Putamen (tissue), 1 donor: Measurements from ENCODE around the gene MAML3.

Experiments used
- DNase-seq: peaks from one replicate; pipeline ENCODE4 v3.0.0-alpha.2; 2016; ENCODE audit warnings: low spot score

Gene MAML3

DNA sequence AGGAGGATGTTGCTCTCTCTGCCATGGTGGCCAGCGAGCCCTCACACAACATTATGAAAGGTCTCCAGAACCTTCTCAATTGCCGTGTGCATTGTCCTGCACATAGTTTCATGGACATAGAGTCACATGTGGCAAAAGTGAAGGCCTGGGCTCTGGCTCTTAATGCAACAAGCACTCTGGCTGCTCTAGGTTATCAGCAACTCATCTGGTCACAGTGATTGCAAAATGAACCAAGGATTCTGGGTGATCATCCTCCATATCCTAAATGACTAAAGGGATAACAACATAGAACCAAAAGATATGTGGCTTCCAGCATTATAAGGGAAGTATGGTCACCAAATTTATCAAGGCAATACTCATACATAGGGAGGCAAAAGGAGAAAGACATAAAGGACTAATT lies 313.2 kb downstream of the MAML3 start:
- DNase-seq = no peak

- no peak for DNase-seq
Observed at GRCh38 chr4:139839403-139840031, 314.5 kb downstream of the MAML3 start.

DNA sequence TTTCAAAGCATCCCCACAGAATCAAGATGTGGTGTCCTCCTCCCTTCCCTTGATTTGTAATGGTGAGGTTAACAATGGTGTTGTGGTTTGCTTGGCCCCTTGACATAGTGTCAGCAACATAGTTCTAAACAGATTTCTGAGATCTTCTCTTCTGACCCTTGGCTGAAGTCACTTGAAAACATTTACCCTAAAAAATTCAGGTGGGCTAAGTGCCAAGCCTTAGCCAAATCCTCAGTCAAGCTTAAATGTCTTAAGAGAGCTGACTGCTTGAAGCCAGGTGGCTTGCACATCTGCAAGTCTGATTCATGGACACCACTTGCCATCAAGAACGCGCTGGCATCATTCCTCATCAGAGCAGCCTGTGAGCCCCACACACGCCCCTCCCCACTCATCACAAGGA lies 315.2 kb downstream of the MAML3 start:
- DNase-seq = no peak

DNA sequence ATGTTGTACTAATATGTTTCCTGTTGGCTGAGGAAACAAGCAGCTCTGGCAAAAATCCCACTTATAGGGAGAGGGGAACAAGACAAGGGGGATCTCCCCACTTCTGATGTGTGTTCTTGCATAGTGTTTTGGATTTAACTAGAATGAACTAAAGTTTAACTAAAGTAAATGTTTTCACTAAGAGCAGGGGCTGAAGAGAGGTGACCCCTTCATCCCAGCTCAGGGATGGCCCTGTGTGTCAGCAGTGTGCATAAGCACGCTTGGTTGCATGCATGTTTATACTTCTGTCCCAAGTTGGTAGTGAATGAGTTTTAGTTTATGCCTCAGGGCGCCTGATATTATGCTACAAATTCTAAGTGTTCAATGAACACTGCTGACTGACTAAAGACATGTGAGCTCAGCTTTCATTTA lies 319.0 kb downstream of the MAML3 start:
- DNase-seq = no peak

DNA sequence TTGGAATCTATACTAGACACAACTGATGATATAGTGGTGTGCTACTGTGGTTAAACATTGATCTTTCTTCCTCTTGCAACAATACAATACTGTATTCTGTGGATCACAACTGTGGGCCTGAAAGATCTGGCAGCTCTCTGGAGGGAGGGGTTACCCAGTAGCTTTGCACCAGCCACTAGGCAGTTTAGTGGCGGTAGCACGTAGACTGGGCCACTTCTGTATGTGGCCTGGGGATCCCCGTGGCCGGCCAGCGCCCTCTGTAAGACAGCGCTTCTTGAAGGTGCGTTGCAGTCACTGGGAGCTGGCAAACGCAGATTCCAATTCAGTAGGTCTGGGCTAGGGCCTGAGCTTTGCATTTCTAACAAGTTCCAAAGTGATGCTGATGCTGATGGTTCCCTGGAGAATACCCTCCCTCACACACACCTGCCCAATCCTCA lies 319.7 kb downstream of the MAML3 start:
- DNase-seq = no peak

- DNase-seq = no peak
Observed at GRCh38 chr4:139833151-139833910, 320.7 kb downstream of the MAML3 start.

- DNase-seq = no peak
Observed at GRCh38 chr4:139828966-139829664, 324.9 kb downstream of the MAML3 start.

GRCh38 chr4:139826426-139826825 lies 327.6 kb downstream of the MAML3 start:
- no peak for DNase-seq

DNA sequence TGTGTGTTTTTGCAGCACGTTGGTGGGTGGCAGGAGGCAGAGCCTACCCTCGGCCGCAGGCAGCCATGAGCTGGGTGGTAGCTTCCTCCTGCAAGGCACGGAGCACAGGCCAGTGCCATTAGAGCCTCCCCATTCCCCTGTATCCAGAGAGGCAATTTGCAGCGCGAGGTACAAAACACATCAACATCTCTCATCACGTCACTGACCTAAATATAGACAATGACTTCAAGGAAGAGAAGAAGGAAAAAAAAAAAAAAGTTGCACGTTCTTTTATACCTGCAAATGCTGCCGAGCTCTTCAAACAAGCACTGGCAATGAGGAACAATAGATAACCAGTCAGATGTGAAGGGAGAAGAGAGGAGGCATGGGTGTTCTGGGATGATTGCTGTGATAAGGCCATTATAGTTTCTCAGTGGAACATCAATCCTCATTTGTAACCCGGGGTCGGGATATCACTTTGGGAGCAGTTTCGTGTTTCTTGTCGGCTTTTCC lies 328.4 kb downstream of the MAML3 start:
- DNase-seq = no peak

DNA sequence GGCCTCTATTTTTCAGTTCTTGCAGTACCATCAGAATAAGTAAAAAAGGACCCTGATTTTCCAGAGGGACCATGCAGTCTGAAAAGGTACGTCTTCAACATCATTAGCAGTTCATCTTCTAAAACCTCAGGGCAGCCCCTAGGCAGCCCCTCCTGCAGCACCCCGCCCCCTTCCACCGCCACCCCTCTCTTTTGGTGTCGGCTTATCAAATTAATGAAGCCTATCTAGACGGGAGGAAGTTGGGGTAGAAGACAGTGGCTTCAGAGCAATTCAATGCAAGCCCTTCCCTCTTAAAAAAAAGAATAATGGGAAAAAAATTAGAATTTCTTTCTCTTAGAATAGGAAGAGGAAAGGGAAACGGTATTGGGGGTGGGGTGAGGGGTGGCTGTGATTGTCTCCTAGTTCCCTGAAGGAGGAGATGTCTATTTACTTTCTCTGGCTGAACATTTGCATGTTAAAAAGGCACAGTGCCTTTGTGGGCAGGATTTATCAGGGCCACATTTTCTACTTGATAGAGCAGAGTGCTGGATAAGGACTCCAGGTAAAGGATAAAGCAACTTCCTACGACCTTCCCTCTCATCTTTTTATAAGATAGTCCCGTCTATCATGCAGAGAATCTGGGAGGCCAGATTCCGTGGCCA lies 329.0 kb downstream of the MAML3 start:
- DNase-seq = no peak

- DNase-seq = no peak
Observed at GRCh38 chr4:139823746-139824145, 330.2 kb downstream of the MAML3 start.

DNA sequence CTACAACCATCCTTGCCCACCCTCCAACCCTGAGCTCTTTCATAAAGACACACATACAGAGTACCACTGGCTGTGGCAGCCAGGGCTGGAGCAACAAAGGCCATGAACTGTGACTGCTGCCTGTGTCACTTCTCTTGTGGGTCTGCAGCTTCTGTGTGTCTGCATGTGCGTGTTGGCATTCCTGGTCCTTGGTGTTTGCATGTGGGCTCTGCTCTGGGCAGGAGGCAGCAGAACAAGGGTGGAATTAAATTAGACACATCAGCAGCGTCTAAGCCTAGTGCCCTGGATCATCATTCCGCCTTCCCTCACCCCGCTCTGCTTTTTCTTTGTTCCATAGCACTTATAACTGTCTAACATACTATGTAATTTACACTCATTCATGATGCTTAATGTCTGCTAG lies 330.6 kb downstream of the MAML3 start:
- no peak for DNase-seq

GRCh38 chr4:139822391-139822790 lies 331.6 kb downstream of the MAML3 start:
- DNase-seq = no peak

DNA sequence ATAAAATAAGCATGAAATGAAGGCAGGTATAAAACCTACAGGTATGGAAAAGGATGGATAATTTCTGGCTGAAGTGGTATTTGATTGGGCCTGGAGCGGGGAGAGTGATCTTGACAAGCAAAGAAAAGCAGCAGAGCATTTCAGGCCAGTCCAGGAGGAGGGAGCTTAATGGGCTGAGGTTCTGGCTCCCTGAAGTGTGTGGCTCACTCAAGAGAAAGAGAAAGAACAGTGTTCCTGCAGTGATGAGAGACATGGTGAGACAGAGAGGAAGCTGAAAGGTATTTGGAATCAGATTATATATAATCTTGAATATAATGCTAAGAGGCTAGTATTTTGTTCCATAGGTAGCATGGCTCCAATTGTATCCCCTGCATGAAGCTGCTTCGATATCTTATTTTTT lies 334.9 kb downstream of the MAML3 start:
- no peak for DNase-seq

DNA sequence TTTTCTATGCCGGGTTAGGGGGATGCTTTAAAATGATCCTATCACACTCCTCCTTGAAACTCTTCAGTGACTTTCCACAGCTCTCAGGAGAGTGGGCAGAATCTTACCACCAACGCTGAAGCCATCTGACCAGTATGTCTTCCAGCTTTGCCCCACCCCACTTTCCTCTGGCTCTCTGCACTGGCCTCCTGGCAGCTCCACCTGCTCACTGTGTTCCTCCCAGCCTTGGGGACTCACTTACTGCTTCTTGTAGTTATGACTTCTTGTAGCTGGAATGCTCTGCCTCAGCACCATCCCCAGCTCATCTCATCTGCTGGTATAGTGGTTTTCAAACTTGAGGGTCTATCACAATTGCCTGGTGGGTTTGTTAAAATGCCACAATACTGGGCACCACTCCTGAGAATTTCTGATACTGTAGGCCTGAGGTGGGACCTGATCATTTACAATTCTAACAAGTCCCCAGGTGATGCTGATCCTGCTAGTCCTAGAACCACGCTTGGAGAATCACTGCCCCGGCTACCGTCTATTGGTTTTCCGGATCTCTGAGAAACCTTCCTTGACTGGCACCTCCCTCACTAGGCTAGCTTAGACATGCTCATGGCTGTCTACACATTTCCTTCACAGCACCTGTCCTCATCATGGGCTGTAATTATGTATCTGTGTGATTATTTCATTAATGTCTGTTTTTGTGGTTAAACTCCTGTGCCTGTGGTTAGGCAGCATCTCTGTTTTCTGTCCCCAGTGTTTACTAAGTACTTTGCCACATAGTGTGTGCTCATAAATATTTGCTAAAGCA lies 336.1 kb downstream of the MAML3 start:
- DNase-seq = no peak

GRCh38 chr4:139816856-139817255 lies 337.1 kb downstream of the MAML3 start:
- DNase-seq = no peak

DNA sequence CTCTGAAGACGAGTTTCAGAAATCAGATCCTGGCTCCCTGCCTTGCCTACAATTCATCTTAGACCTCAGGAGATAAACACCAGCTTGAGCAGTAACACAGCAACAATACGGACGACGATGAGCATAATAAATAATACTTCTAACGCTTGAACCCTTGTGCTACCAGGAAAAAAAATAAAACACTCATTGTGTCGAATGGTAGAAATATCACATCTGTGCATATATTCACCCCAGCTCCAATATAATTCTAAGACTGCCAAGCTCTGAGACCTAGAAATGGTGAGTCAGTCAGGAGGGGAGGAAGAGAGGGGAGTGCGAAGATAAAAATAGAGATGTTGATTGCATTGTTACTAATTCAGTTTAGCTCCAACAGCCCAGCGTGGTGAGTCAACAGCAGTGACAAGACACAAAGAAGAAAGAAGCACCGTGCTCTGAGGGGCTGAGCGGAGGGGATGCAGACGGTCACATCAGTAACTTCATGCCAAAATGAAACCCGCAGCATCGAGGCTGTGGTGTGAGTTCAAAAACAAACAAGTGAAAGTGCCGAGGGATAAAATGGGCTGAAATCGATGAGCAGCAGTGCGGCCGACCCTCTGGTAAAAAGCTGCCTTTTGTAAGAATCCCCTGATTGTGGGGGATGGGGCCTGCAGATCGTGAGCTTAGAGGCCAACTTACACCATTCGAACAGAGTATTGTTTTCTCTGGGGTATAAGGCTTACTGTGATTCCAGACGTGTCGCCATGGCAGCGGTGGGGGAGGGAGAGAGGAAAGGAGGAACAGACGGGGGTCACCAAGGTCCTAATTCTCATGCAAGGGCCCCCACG lies 338.0 kb downstream of the MAML3 start:
- DNase-seq = no peak

DNA sequence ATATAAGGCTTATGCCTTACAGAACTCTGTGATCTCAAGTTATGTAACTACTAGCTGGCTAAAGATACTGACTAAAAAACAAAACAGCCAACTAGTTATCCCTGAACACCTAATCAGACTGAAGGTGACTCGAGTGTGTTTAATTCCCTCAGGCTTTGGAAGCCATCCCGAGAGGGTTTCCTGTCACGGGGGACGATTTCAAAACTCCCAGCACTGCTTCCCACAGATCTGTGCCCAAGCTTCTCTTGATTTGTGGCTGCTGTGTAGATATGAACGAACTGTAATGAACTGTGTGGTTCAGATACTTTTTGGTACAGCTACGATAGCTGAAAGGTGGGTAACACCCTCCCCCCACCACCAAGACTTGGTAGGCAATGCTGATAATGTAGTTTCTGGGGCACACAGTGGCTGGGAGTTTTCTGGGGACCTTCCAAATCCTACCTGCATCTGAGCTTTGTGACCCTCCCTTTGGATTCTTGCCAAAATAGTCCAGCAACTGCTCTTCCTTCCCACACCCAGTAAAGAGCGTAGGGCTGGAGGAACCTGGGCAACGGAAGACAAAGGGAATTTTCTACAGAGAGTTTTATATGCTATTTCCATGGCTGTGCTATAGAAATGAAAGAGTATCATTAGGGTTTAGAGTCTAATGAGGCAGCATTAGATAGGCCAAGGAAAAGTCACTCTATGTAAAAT lies 339.5 kb downstream of the MAML3 start:
- DNase-seq = peak; percentile 23

GRCh38 chr4:139813881-139814280 lies 340.1 kb downstream of the MAML3 start:
- no peak for DNase-seq

DNA sequence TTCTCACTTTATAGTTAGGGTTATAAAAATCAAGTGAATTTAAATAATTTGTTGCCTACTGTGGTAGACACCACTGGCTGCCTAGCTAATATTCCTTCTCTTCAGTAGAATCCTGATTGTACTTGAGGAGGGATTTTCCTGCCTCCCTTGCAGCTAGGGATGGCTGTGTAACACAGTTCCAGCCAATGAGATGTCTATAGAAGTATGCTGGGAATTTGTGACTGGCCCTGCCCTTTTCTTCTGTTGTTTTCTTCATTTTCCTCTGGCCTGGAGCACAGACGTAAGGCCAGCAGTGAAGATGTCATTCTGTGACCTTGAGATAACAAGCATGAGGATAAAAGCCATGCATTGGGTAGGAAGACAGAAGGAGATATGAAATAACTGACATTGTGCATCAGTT lies 343.3 kb downstream of the MAML3 start:
- DNase-seq = no peak
